Rectal smooth muscle tissue (tissue), 1 donor: Measurements from ENCODE around the gene GFM1.

Experiments used
- H3K27ac ChIP-seq: one replicate; pipeline ENCODE4 v1.7.0; 2013; ENCODE audit warnings: low read depth, low read length, inconsistent platforms
- H3K27me3 ChIP-seq: one replicate; pipeline ENCODE4 v1.7.0; 2013; ENCODE audit warnings: low read length; ENCODE audit not compliant: control insufficient read depth, insufficient read depth
- H3K36me3 ChIP-seq: one replicate; pipeline ENCODE4 v1.7.0; 2013; ENCODE audit warnings: low read length; ENCODE audit not compliant: control insufficient read depth, insufficient read depth
- H3K4me1 ChIP-seq: one replicate; pipeline ENCODE4 v1.7.0; 2013; ENCODE audit warnings: low read length; ENCODE audit not compliant: control insufficient read depth, insufficient read depth
- H3K4me3 ChIP-seq: one replicate; pipeline ENCODE4 v1.7.0; 2013; ENCODE audit warnings: low read length
- H3K9ac ChIP-seq: one replicate; pipeline ENCODE4 v1.7.0; 2013; ENCODE audit warnings: low read length

GFM1 gene

DNA sequence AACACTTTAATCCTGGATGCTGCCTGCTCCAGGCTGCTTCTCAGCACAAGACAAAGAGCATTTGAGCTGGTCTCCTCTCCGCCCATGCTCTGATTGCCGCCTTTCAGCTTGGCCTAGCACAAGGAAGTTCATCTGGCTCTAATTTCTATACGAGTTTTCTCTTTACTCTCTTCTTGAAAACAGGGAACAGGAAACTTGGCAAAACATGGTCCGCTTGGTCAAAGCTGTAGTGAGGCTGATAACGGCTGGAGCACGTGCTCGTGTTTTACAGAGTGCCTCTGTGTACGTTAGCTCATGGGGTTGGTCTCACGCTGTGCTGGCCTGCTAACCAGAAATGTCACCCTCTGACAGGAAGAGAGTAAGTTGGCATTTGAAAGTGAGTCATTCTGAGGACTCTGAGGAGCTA is 68.8 kb downstream of the GFM1 start:
- Histone ChIP-seq H3K4me1 (no peaks in the 10 kb centered on the region), H3K4me3 (no peak overlapping the region), H3K27ac (no peak overlapping the region), H3K36me3 (peaks cover 6% of the 10 kb centered on the region), H3K9ac (no peak overlapping the region), H3K27me3 (no peaks in the 10 kb centered on the region)

DNA sequence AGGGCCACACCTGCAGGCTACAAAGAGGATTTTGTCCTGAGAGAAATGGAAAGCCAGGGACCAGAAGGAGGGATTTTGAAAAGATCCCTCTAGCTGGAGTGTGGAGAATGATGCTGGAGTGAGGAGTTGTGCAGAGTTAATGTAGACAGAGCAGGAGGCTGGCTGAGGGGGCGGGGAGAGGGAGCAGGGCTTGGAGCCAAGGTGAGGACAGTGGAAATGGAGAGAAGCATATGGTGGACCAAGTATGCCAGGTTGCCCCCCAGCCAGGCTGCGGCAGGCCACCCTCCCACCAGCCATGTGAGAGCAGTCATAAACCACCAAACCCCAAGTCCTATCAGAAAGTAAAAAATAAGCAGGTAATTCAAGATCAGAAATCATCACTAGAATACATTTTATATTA is 73.2 kb downstream of the GFM1 start:
- H3K4me3 ChIP-seq = no peak overlapping the region
- peaks cover 2% of the 10 kb centered on the region for H3K36me3 ChIP-seq
- no peak overlapping the region for H3K9ac ChIP-seq
- H3K27me3 ChIP-seq = no peaks in the 10 kb centered on the region
- no peaks in the 10 kb centered on the region for H3K4me1 ChIP-seq
- no peak overlapping the region for H3K27ac ChIP-seq

DNA sequence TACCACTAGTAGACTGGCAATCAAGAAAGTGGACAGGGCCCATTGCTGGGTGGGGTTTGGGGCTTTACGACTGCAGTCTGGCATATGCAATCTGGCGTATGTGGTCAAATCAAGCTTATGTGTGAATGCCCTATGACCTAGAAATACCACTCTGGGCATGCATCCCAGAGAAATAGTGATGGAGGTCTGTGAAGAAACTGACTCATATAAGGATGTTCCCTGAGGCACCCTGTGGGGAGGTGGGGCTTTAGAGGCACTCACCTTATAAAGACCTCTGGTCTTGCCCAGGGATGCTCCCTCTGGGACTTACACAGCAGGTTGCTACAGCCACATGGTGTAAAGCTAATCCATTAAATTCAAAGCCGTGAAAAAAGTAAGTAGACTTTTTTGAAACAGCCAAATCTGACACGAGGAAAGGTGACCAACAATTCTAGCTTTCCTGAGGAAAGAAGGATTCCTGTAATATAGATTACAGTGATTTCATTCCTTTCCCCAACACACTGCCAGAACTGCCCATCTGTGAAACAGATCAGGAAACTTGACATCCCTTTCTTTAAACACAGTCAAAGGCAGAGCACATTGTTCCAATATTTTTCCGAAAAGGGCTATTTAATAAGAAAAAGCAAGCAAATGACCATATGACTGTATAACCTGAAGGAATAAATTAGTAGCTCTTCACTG is 74.3 kb downstream of the GFM1 start:
- H3K27ac ChIP-seq = no peak overlapping the region
- H3K9ac ChIP-seq = no peak overlapping the region
- H3K4me3 ChIP-seq = no peak overlapping the region
- H3K36me3 ChIP-seq = peaks cover 2% of the 10 kb centered on the region
- no peaks in the 10 kb centered on the region for H3K4me1 ChIP-seq
- no peaks in the 10 kb centered on the region for H3K27me3 ChIP-seq

DNA sequence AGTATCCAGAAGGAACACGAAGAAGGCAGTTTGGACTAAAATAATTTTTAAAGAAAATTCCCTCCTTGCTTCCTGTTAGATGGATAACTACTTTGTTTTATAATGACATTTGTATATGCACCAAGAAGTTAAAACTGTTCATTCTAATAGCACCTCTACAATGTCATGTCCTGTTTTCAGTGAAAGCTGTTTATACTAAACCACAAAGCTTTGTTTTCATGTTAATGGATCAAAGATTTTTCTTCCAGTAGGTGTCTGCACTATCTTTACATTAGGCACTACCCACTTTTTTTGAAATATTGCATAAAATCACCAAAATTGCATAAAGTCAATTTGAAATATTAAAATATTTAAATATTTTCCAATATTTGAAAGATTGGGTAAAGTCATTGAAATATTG is 77.8 kb downstream of the GFM1 start:
- H3K4me1 ChIP-seq = peaks cover 10% of the 10 kb centered on the region
- no peak overlapping the region for H3K9ac ChIP-seq
- no peak overlapping the region for H3K4me3 ChIP-seq
- no peaks in the 10 kb centered on the region for H3K36me3 ChIP-seq
- no peaks in the 10 kb centered on the region for H3K27me3 ChIP-seq
- no peak overlapping the region for H3K27ac ChIP-seq

DNA sequence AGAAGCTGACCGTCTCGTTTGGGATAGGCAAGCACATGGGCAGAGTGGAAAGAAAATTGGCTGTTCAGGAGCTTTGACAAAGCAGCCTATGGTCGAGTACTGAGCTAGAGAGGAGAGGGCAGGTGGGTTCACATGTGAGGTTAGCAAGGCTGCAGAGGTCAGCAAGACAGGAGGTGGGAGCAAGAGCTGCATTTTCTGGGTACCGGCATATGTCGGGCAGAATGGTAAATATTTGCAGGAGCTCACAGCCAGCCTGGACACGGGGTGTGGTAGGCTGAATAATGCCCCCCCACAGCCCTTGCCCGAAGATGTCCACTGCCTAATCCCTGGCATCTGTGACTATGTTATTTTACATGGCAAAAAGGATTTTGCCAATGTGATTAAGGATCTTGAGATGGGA is 79.7 kb downstream of the GFM1 start:
- Histone ChIP-seq H3K4me3 (no peak overlapping the region), H3K9ac (no peak overlapping the region), H3K4me1 (peaks cover 17% of the 10 kb centered on the region), H3K36me3 (no peaks in the 10 kb centered on the region), H3K27ac (no peak overlapping the region), H3K27me3 (no peaks in the 10 kb centered on the region)

DNA sequence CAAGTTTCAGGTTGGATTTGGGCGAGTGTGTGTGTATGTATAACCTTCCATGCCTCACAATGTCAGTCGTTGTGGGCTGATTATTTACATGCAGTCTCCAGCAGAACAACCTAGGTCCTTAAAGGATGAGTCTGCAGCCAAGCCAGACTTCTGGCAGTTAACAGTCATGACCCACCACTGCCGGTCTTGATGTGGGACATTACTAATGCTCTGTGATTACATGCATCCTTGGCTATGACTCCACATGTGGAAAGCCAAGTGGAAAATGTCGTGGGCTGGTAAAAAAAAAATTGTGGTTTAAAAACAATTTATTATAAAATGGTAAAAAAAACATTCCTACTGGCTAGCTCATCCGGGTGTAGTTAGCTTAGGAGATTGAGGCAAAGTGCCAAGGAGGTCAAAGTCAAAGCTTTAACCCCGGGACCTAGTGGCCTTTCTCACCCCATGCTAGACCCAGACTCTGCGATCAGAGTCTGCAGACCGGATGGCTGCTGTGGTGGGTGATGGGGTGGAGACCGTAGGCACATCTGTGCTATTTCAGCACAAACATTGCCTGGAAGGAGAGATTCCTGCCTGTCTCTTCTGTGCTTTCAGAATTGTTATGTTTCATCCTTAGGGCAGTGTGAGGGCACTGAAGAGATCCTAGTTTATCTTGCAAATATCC is 81.2 kb downstream of the GFM1 start:
- Histone ChIP-seq H3K27ac (peak overlapping the region; percentile 10), H3K4me3 (no peak overlapping the region), H3K4me1 (peaks cover 17% of the 10 kb centered on the region), H3K27me3 (no peaks in the 10 kb centered on the region), H3K9ac (no peak overlapping the region), H3K36me3 (no peaks in the 10 kb centered on the region)

DNA sequence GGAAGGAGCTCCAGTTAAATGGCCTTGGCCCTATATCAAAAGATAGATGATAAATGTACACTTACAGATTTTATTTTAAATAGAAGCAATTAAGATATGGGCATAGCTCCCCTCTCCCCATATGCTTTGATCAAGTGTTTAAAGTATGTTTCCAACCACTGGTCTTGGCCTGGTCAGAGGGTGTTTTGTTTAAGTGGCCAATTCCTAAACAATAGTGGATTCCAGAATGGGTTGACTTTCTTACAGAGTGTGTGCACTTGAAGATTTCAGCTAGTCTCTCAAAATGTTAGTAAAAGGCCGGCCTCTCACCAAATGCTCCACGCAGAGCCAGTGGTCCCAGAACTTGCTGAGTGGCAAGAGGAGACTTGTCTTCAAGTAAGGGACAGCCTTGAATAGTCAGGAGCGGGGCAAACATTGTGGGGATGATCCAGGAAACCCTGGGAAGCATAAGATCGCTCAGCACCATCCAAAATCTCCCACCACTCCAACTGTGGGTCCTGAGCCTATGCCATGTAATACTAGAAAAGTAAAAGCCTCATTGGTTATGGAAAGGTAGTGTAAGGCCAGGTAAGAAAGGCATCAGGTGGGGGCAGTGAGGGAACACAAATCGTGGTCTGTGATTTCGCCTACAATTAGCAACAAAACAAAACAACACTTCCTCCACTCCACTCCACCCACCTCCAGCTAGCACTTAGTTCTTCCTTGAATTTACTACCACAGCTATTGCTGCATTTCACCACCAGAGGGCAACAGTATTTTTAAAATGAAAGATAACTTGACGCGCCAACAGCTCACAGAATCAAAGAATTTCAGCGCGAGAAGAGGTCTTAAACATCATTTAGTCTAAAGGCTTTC is 83.1 kb downstream of the GFM1 start:
- Histone ChIP-seq H3K4me1 (peaks cover 24% of the 10 kb centered on the region), H3K36me3 (no peaks in the 10 kb centered on the region), H3K4me3 (peak overlapping the region; percentile 45), H3K9ac (no peak overlapping the region), H3K27me3 (no peaks in the 10 kb centered on the region), H3K27ac (no peak overlapping the region)

DNA sequence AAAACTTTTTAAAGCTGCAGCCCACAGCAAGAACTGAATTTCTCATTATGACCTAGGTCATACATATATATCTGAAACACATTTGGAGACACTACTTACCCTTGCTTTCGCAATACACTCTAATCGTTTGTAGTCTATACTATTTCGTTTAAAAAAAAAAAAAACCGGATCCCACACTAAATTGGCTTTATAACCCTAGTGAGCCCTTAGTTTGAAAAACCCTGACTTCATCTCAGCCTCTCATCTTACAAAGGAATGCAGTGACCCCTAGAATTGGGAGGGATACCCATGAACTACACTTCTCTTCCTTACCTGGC is 83.7 kb downstream of the GFM1 start:
- H3K4me1 ChIP-seq = peaks cover 24% of the 10 kb centered on the region
- no peak overlapping the region for H3K27ac ChIP-seq
- peak overlapping the region; percentile 45 for H3K4me3 ChIP-seq
- no peaks in the 10 kb centered on the region for H3K27me3 ChIP-seq
- no peaks in the 10 kb centered on the region for H3K36me3 ChIP-seq
- H3K9ac ChIP-seq = no peak overlapping the region

DNA sequence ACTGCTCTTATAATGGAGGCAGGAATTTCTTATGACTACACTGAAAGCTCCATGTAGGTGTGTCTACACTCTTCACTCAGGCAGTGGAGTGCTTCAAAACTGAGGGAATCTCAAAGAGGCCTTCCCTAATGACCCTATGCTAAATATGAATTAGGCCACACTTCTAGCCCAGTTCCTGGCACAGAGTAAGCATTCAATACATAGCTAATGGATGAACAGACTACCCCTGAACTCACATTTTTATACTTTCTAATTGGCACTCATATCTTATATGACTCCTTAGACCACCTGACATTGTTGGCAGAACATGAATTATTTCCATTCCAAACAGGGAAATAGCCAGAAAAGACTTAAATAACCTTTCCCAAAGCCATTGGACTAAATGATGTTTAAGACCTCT is 84.5 kb downstream of the GFM1 start:
- H3K27me3 ChIP-seq = no peaks in the 10 kb centered on the region
- H3K4me3 ChIP-seq = no peak overlapping the region
- H3K27ac ChIP-seq = no peak overlapping the region
- no peaks in the 10 kb centered on the region for H3K36me3 ChIP-seq
- H3K4me1 ChIP-seq = peaks cover 24% of the 10 kb centered on the region
- no peak overlapping the region for H3K9ac ChIP-seq

DNA sequence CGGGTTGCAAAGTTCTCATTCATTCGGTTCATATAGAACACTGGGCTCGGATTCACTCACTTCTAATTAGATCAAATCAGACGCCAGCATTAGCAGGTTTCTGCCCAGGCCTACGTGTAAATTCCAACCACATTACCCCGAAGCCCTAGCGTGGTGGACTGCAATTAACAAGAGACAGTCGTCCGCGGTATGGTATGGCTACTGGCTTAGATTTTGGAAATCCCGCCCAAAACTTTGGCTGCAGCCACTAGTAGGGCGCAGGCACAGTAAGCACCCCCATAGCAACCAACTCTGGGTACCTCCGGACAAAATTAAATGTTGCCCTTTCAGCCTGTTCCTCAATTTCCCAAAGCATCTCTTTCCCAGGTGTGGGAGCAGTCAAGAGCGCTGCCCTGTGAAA is 87.2 kb downstream of the GFM1 start:
- Histone ChIP-seq H3K4me1 (peaks cover 14% of the 10 kb centered on the region), H3K36me3 (no peaks in the 10 kb centered on the region), H3K9ac (no peak overlapping the region), H3K27me3 (no peaks in the 10 kb centered on the region), H3K4me3 (peak overlapping the region; percentile 76), H3K27ac (peak overlapping the region; percentile 59)

DNA sequence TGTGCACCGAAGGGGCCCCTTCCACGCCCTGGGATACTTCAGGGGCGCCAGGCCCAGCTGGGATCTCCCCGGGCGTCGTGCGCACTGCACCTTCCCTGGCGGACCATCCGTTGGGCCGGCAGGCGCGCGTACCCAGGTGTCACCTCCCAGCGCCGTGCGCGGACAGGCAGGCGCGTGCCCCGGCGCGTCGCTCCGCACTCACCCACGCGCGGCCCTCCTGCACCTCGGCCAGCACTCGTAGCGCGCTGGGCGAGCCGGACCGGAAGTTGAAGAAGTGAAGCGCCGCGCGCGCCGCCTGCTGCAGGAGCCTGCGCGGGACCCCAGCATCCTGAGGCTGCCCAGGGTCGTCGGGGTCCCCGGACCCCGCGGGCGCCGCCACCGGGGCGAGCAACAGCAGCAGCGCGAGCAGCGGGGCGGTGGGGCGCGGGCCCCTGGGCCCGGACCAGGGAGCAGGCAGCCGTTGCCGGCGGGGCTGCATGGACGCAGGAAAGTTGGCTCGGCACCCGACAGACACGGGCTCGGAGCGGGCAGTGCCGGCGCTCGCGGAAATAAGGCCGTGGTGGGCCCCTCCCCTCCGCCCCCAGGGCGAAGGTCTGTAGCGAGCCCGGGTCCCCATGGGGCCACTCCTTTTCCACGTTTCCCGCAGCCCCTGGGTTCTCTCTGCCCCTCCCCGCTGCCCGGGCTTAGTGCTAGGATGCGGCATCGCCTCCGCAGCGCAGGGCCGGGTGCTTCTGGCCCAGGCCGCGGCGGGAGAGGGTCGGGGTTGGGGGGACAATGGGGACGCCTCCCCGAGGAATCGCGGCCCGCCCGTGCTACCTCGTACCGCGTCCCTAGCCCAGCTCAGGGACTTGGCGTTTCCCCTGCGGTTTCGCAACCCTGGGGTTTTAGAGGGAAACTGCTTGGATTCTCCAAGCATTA is 87.9 kb downstream of the GFM1 start, which contains the start of gene RARRES1:
Gene RARRES1 (minus strand): TSS at position 520 of the 918 bp plus-strand sequence. CDS start 42 bp downstream, at position 478.
- H3K27me3 ChIP-seq = no peaks in the 10 kb centered on the region
- H3K4me3 ChIP-seq = peak within 1 kb of the TSS; percentile 76
- peaks cover 14% of the 10 kb centered on the region for H3K4me1 ChIP-seq
- H3K36me3 ChIP-seq = no peaks in the 10 kb centered on the region
- no peak within 1 kb of the TSS for H3K9ac ChIP-seq
- H3K27ac ChIP-seq = peak within 1 kb of the TSS; percentile 59

DNA sequence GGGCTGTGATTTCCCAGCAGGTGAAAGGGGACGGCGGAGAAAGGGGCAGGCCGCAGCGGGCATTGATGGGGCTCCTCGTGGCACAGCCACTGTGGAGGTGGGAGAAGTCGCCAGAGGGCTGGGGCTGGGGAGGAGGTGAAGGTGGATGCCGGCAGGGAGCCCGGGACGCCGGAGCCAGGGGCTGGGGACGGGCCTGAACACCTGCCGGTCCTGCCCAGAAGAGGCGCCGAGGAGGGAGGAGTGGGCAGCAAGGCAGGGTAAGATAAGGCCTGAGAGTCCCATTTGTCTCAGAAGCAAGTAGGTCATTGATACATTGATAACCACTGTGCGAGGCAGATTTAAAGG is 88.5 kb downstream of the GFM1 start:
- peaks cover 11% of the 10 kb centered on the region for H3K4me1 ChIP-seq
- H3K27ac ChIP-seq = peak overlapping the region; percentile 59
- peak overlapping the region; percentile 76 for H3K4me3 ChIP-seq
- no peaks in the 10 kb centered on the region for H3K27me3 ChIP-seq
- no peaks in the 10 kb centered on the region for H3K36me3 ChIP-seq
- no peak overlapping the region for H3K9ac ChIP-seq
